KBM-7 (cell line): Measurements from ENCODE around the gene SWAP70.

Experiments used
- DNase-seq: peaks from one replicate; pipeline ENCODE4 v3.0.0-alpha.2; 2015
- in situ Hi-C: fragments of 300-500 bp; cut with MboI; formaldehyde crosslinking; loops from 2 replicates; pipeline ENCODE4 v1.14.3; 2020; ENCODE audit warnings: low sequenced_read_pairs, low pct_unique_long_range_greater_than_20kb, mixed read lengths

Gene SWAP70

DNA sequence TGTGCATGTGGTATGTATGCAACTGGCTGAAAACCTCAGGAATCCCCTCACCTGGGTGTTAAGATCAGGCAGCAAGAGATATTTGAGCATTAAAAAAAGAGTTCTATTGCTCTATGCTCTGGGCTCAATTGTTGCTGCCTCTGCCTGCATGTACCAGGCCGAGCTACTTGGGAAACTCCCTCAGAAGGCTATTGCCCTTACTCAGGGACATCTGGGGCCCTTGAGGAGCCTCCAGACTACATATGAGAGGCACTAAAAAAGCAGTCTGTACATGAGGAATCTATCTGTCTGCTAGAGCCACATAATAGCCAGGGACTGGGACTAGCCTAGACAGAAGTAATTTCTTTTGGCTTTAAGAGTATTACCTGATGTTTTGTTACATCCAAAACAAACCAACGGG, 120.1 kb downstream of the SWAP70 start:
- in situ Hi-C loops, result no loop called here
- no peak for DNase-seq

DNA sequence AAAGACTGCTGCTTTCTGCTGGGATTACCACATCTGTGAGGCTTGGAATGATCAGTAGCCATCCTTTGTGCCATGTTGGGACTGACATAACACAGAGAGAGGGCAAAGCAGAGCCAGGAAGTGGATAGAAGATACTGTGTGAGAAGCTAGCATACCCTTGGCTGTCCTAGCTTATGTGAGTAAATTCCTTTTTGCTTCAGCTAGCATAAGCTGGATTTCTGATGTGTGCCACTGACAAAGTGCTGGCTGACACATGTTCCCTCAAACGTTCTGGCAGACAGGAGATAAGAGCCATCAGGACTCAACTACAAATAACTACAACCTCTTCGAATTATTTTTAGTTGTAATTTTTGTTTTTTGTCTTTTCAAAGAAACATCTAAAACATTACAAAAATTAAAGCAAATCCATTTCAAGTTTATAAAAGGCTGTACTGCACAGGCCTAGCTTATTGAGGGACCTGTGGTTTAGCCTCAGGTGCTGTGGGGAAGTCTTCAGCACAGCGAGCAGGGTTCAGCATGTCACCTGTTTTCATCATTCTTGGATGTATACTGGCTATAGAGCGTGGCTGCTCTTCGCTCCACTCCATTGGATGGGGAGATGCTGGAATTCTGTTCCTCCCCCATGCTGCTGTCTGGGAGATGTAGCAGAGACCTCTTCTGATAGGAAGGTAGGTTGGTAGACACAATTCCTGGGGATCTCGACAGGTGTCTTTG, 120.9 kb downstream of the SWAP70 start:
- no peak for DNase-seq
- in situ Hi-C loops, result no loop called here

DNA sequence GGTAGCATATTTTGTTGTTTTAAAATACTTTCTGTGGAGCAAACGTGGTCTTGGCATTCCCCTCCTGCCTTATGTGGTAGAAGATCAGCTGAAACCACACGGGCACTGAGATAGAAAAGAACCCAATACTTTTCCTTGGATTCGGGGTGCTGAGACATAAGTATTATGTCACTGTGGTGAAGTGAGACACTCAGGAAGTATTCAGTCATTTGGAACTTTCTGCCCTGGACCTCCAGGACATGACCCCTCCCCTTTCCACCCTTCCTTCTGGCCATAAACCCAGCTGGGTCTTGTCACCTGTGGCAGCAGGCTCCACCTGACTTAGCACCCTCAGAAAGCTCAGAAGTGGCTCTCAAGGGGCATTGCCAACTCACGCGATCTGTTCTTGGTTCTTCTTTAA, 123.4 kb downstream of the SWAP70 start:
- no peak for DNase-seq
- in situ Hi-C loops, result no loop called here

DNA sequence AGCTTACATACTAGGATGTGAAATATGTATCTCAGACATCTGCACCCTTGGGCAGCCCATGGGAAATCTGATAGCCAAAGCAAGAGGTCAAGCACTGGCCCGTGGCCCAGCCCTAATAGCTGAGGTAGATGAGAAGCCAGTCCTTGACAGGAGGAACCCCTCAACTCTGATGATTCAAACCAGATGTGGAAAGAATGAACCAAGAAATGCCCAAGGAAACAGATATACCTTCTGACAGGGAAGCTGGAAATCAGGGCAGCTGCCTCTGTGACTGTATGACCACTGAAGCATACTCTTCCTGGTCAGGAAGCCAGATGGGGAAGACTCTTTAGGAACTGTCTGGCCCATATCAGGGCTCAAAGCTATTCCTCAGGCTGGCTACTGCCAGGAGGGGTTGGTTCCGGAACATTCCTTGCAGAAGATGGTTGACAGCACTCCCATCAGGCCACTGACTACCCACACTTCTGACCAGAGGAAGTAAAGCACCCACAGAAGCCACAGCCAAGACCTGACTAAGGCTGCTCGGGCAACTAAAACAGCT, 124.2 kb downstream of the SWAP70 start:
- peak; percentile 92 for DNase-seq
- in situ Hi-C loops, result no loop called here

DNA sequence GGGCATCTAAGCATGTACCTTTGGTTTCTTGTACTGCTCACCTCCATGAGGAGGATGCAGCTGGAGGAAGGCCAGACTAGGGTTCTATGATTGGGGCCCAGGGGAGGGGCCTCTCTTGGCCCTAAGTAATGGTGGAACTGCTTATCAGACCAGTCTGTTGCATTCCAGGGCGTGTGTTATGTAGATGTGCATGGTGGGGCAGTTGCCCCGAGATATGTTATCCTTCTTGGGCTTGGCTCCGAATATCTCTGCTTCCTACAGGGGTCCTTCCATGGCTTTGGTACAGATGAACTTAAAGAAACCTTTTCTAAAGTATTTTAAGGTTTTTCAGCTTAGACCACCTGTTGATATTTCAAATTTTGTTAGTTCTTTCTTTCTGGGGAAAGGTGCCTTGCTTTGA, 126.0 kb downstream of the SWAP70 start:
- in situ Hi-C loops, result no loop called here
- no peak for DNase-seq

DNA sequence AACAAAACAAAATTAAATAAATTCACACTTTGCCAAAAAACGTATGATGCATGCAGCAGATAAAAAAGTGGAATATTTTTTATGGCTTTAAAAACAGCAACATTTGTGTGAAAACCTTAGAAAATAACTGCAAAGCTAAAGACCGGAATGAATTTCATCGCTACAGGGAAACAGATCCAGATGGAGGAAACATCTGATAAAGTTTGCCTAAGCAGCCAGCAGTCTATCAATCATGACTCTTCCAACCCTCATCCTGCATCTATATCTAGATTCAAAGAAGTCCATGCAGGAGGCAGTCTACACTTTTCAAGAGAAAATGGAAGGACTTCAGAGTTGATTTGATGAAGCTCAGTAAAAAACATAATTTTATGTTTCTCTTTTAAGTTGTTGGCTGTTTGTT, 126.8 kb downstream of the SWAP70 start:
- in situ Hi-C loops, result no loop called here
- DNase-seq, result no peak

DNA sequence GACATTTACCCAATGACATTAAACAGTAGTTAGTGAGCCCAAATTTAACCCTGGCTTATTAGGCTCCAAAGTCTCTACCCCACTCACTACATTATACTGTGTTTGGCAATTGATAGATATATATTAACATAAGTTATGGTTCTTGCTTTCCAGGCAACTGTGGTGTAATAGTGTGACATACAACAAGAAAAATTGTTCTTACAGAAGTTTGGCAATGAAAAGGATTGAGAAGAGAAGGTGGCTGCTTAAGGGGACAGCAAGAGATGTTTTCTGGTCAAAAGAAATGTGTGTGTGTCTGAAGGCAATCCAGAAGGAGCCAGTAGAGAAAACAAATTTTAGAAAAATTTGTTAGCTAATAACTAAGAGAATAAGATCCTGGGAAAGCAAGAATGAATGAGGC, 132.4 kb downstream of the SWAP70 start:
- DNase-seq, result no peak
- in situ Hi-C loops, result no loop called here

DNA sequence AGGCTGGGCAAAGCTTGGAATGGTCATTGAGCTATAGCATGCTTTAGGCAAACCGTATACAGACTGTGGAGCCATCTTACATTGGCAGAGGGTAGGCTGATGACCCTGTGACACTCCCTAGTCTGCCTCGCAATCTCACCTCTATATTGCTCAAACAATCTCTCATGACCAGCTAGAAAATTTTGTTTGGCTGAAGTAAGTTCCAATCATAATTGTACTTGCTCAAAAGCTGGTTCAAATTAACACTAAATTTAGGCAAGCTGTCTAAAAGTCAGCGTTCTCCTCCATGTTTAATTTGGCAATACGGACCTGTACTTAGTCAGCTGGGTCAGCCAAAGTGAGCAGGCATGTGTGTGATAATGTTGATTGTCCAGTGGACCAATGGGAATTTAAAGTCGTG, 133.0 kb downstream of the SWAP70 start:
- no peak for DNase-seq
- in situ Hi-C loops, result no loop called here

DNA sequence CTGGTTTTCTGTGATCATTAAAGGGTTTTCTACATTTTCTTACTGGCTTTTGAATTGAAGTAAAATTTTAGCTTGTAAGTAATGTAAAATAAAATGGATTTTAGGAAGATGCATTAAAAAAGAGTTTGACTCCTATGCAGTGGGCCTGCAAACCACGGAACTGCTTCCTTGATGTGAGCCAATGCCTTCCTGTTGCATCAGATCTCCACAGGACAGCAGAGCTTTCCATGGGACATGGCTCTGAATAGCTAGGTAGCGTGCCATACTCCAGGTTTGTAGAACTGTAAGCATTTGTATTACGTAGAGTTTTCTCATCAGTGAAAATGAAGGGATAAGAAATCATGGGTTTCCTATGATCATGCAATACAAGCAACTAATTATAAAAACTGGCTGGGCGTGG, 133.4 kb downstream of the SWAP70 start:
- no peak for DNase-seq
- in situ Hi-C loops, result no loop called here

DNA sequence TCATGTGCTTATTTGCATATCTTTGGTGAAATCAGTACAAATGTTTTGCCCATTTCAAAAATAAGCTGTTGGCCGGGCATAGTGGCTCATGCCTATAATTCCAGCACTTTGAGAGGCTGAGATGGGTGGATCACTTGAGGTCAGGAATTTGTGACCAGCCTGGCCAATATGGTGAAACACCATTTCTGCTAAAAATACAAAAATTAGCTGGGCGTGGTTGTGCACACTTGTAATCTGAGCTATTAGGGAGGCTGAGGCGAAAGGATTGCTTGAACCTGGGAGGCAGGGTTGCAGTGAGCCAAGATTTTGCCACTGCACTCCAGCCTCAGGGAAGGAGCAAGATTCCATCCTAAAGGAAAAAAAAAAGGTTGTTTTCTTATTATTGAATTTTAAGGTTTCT, 136.0 kb downstream of the SWAP70 start:
- DNase-seq, result no peak
- in situ Hi-C loops, result no loop called here

DNA sequence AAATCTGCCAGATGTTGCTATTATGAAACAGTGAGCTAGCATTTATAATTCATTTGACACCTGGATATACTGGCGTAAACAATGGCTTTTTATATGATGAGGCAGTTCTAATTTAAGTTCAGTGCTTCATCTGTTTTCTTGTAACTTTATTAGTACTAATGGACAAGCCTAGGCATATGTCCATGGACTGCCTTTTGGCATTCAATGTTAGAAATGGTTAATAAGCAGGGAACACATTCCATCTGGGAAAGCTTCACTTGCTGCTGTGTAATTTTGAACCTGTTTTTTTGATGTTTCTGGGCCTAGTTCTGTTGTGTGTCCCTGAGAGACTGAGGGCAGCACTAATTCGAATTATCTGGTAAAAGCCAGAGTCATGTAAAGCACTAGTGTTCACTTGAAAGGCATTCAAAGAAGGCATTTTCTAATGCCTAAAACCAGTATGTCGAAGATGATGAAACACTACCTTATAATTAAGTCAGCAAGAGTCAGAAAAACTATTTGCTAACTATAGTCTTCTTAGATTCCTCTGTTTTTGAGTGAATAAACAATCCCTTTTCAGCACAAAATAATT, 138.5 kb downstream of the SWAP70 start:
- in situ Hi-C loops, result no loop called here
- DNase-seq, result no peak
